NCI-H2029 (cell line): ENCODE data around the gene KCNAB2.
"Not testable (repeated sequence)": the region's sequence is repeated elsewhere in the genome, so short reads cannot be mapped to it uniquely, and the experiment has no call there.

Source experiments
- DNase-seq: peaks from one replicate; lab custom pipeline; 2025; lab: John Stamatoyannopoulos, UW

The KCNAB2 gene

GRCh38 chr1:6056572-6056948, 10.9 kb downstream of the KCNAB2 start:
- no peak for DNase-seq

GRCh38 chr1:6057170-6057845, 11.6 kb downstream of the KCNAB2 start:
- DNase-seq: no peak

- DNase-seq: no peak
These were observed 14.2 kb downstream of the KCNAB2 start for GRCh38 chr1:6059866-6060265.

- no peak for DNase-seq
These were observed 17.0 kb downstream of the KCNAB2 start for GRCh38 chr1:6062670-6063069.

- not testable (repeated sequence) for DNase-seq
These were observed 17.9 kb downstream of the KCNAB2 start for GRCh38 chr1:6063532-6064053.

- no peak for DNase-seq
These were observed 19.6 kb downstream of the KCNAB2 start for GRCh38 chr1:6065093-6065858.

GRCh38 chr1:6066680-6067079, 21.0 kb downstream of the KCNAB2 start:
- no peak for DNase-seq

- DNase-seq: no peak
These were observed 22.4 kb downstream of the KCNAB2 start for GRCh38 chr1:6068073-6068472.

- DNase-seq: no peak
These were observed 23.2 kb downstream of the KCNAB2 start for GRCh38 chr1:6068932-6069331.

- DNase-seq: no peak
These were observed 23.9 kb downstream of the KCNAB2 start for GRCh38 chr1:6069573-6069972.

GRCh38 chr1:6070450-6070974, 24.8 kb downstream of the KCNAB2 start:
- DNase-seq: no peak

GRCh38 chr1:6071219-6071618, 25.5 kb downstream of the KCNAB2 start:
- no peak for DNase-seq

GRCh38 chr1:6072774-6073479, 27.2 kb downstream of the KCNAB2 start:
- no peak for DNase-seq

- no peak for DNase-seq
These were observed 27.9 kb downstream of the KCNAB2 start for GRCh38 chr1:6073480-6074053.

GRCh38 chr1:6074192-6074901, 28.7 kb downstream of the KCNAB2 start:
- DNase-seq: no peak

GRCh38 chr1:6075748-6076147, 30.1 kb downstream of the KCNAB2 start:
- no peak for DNase-seq

GRCh38 chr1:6077061-6077460, 31.4 kb downstream of the KCNAB2 start:
- DNase-seq: not testable (repeated sequence)

GRCh38 chr1:6077506-6077905, 31.8 kb downstream of the KCNAB2 start:
- DNase-seq: no peak

- no peak for DNase-seq
These were observed 32.2 kb downstream of the KCNAB2 start for GRCh38 chr1:6077919-6078318.

GRCh38 chr1:6080469-6080868, 34.8 kb downstream of the KCNAB2 start:
- DNase-seq: no peak

GRCh38 chr1:6081901-6082300, 36.2 kb downstream of the KCNAB2 start:
- no peak for DNase-seq
